Stimulated activated CD4-positive, alpha-beta T cell treated with anti-CD3 and anti-CD28 coated beads, TNF-alpha, amount 100 ng/mL, for 1 hour (primary cell): ENCODE results near the gene LRMDA.
"Not testable (repeated sequence)": the region's sequence is repeated elsewhere in the genome, so short reads cannot be mapped to it uniquely, and the experiment has no call there.

ENCODE experiments used
- DNase-seq, 3 donors: peaks; one replicate each; pipeline ENCODE4 v3.0.0-alpha.2; 2020; ENCODE audit warnings: low read depth in 3 of 3, low spot score in 1 of 3

LRMDA gene

DNA sequence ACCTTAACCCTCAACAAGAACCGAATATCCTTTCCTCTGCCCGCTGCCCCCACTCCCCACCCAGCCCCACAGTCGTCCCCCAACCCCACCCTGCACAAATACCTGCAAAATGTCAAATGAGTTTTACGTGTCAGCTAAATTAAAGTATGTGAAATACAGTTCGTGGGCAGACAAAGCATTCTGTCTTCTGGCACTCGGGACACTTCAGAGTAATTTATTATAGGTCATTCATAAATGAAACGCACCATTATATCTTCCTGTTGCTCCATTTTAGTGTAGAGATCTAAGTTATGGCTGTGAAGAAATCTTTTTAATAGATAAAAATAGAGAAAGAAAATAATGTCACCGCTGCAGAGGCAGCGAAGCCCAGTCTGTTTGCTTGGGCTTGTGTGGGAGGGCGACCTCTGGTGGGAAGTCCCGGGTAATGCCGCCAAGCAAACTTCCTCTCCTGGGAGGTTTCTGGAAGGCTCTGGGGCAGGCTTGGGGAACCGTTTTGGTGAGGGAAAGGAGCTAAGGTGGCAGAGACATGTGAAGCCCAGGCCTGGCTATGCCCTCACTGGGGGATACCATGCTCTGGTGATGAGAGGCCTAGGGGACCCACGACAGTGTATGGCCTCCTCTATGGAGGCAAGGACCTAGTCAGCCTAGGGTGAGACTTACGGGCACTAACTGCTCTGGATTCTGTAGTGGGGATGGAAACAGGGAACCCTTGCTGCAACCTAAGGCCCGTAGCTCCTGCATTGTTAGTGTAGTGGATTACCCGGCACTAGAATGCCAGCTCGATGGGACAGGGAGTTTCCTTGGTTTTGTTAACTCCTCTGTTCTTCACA, 604.9 kb downstream of the LRMDA start:
- DNase-seq, result peak in 1 of 3 donors; percentile 14

- no peak for DNase-seq
These were observed 605.5 kb downstream of the LRMDA start for GRCh38 chr10:76036962-76037361.

GRCh38 chr10:76037531-76038155, 606.2 kb downstream of the LRMDA start:
- no peak for DNase-seq

DNA sequence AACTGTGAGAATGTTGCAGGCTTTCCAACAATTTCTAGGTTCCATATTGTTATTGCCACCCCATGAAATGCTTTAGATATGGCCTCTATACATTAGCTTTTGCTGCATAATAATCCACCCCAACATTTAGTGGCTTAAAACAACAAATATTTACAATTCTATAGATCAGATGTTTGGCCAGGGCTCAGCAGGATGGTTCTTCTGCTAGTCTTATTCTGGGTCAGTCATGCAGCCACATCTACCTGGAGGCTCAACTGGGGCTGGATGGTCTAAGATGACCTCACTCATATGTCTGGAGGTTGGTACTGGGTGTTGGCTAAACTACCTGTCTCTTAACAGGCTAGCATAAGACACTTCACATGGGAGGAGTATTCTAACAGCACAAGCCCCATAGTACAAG, 607.3 kb downstream of the LRMDA start:
- no peak for DNase-seq

DNA sequence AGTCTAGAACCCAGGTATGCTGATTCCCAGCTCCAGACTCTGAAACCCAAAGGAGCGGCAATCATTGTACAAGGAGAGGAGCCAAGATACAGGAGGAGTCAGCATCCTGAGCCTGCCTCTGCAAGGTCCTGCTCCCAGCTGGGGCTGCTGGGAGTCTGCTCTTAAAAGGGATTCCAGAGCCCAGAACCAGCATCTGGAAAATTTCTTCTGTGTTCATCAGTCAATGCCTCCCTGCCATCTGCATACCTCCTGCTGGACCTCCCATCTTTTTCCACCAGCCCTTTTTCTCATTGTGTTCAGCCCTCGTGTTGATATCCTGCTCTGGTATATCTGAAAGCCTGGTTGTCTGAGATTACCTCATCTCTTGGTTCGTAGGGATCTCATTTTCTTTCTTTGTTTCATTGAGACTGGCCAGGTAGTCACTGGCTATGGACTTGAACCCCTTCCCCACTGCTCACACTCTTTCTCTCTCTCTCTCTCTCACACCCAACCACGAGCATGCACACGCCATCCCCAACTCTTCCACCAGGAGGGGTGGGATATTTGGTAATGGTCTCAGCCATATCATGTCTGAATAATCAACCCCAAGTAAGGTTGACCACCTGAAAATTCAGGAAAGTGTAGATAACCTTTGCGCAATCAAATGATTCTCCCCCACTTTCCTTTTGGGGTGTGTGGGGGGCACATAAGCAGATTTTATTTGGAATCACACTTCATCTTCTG, 608.8 kb downstream of the LRMDA start:
- no peak for DNase-seq

GRCh38 chr10:76040830-76041220, 609.4 kb downstream of the LRMDA start:
- DNase-seq, result no peak

- DNase-seq, result no peak
These were observed 610.1 kb downstream of the LRMDA start for GRCh38 chr10:76041551-76041950.

DNA sequence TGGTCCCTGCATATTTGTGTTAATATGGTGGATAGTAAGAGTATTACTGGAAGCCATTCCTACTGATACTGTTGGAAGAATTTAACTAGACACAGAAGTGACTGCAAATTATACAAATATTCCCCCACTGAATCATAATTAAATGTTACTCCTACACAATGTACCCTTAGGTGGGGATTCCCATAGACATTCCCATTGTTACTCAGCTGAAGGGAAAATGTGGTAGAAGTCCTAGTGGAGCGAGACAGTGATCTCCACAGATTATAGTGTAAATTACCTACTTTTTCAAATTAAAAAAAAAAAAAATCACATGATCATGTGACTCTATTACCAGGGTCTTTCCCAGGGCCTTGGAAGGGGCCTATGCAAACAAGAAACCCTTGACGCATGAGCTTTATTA, 611.8 kb downstream of the LRMDA start:
- DNase-seq, result no peak

GRCh38 chr10:76044751-76045150, 613.3 kb downstream of the LRMDA start:
- DNase-seq, result no peak

DNA sequence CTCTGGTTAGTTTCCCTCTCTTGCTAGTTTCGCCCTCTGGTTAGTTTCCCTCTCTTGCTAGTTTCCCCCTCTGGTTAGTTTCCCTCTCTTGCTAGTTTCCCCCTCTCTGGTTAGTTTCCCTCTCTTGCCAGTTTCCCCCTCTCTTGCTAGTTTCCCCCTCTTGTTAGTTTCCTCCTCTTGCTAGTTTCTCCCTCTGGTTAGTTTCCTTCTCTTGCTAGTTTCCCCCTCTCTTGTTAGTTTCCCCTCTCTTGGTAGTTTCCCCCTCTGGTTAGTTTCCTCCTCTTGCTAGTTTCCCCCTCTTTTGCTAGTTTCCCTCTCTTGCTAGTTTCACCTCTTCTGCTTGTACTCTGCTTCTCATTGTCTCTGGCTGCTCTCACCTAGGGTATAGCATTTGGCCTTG, 613.8 kb downstream of the LRMDA start:
- no peak for DNase-seq

DNA sequence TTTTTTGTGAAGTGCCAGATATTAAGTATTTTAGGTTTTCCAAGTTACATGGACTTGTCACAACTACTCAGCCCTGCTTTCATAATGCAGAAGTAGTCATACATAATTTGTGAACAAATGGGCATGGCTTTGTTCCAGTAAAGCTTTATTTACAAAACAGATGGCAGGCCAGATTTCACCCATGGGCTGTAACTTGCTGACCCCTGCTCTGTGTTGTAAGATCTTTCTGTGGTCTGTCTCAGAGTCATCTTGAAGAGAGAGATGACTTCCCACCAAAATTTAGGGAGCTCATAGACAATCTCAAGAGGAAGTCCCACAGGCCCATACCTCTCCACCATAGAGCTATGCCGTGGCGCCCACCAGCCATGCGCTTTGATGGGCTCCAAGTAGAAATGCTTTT, 616.1 kb downstream of the LRMDA start:
- DNase-seq, result no peak

- DNase-seq, result no peak
These were observed 618.3 kb downstream of the LRMDA start for GRCh38 chr10:76049581-76050290.

DNA sequence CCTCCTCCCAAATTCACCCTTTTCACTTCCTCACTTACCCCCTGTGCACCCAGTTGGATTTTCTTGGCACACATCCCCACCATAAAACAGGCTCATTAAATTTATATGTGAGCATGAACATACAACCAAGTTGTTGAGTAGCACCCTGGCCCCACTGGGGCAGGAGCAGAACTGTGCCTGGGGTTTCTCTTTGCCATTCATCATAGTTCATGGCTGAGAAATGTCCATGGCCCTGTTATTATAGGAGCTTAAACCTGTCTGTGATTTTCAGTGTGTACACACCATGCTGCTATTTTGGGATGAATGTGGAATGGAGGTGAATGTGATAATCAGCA, 618.8 kb downstream of the LRMDA start:
- DNase-seq, result no peak

DNA sequence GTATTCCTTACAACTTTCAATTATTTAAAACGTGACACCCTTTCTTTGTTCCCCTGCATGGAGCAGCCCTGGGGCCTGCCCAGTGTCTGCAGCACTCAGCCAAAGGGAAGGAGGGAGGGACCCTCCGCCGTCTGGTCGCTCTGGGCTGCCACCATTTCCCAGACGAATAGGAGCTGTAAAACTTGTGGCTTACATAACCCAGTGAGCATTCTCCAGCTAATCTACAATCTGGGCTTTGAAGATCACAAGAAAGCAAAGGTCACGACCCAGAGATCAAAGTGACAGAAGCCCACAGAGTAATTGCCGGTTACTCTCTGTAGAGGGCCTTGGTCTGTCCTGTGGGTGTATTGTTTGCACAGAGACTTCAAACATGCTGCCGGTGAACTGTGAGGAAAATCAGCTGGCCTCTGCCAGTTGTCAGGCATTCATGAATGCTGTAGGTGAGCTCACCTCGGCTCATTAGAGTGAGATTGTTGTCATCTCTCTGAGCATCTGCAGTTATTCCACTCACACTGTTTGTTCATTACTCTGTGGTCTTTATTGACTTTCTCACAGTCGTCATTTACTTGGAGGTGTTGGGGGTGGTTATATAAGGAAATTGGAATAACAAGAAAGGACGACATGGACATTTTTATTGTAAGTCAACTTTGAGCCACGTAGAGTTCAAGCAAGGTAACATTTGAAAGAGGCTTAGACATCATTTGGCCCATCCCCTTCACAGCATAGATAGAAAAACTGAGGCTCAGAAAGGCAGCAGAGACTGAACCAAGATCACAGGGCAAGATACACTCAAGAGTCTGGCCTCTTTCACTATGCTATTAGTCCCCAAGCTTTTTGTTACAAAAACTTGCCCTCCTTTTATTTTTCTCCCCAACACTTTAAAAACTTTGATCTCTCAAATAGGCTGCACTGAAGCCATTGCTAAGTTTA, 619.8 kb downstream of the LRMDA start:
- DNase-seq, result no peak

DNA sequence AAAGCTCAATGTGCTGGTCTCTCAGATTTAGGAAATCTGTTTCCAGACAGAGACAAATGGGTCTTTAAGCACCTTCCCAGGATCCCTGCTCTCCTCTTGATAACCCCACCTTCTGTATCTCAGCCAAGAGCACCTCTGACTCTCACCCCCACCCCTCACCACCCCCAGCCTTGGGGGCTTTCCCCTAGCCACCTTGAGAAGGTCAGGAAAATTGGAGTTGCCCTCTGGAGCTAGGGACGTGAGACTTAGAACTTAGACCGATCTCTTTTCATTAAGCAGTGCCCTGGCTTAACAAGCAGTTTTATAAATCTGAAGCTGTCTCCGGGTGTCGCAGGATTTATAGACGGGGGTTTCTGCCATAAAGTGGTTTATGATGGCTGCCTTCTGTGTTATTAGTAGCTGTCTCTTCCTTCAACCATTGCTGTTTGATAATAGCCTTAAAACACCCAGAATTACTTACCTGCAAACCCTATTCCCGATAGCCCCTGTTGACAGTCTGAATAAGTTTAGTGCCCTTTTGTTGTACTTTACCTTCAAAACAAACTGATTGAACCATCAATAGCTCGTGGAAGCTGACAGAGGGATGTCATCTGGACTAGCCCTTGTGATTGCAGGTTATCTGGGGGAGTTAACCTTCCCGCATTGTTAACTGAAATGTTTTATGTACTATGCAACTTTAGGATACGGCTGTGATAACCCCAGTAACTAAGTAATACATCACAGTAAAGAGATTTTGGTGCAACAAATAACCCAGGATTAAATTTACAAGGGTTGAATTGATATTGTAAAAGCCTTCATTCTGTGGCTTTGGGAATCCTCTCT, 621.5 kb downstream of the LRMDA start:
- no peak for DNase-seq

DNA sequence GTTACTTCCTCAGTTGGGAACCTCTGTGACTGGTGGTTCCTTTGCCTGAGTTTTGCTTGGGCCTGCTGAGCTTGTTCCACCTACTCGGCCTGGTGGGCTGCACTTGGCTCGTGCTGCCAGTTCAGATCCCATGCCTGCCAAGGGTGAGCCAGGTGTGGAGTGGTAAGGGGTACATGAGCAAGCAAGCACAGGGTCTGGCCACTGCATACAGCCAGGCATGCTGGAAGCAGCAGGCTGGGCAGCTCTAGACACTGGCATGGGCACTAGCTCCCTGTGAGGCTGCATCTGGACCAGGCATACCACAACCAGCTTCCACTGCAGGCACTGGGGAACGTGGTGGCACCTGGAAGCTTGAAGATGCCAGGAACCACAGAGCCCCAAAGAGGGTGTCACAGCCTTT, 624.0 kb downstream of the LRMDA start:
- no peak for DNase-seq

GRCh38 chr10:76055963-76056362, 624.5 kb downstream of the LRMDA start:
- DNase-seq, result no peak

DNA sequence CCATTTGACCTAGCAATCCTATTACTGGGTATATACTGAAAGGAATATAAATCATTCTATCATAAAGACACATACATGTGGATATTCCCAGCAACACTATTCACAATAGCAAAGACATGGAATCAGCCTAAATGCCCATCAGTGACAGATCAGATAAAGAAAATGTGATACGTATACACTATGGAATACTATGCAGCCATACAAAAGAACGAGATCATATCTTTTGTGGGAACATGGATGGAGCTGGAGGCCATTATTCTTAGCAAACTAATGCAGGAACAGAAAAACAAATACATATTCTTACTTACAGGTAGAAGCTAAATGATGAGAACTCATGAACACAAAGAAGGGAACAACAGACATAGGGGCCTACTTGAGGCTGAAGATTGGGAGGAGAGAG, 629.6 kb downstream of the LRMDA start:
- not testable (repeated sequence) for DNase-seq

DNA sequence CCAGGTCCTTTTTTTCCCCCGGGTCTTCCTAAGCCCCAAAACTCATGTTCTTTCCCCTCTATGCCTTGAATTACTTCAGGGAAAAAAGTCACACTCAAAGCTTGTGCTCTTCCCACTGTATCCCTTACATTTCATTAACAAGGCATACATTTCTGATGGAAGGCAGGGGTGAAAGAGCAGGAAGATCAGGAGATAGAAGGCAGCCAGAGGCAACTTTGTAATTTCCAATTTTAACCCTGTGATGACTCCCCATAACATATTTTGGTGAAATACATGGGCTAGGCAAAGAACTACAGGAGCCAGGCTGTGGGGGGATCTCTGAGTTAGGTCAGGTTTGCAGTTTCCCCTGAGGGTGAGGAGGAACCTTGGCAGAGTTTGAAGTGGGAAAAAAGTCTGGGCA, 635.0 kb downstream of the LRMDA start:
- no peak for DNase-seq

- DNase-seq, result no peak
These were observed 636.0 kb downstream of the LRMDA start for GRCh38 chr10:76067447-76067846.
